ENCODE results near the gene MID1.

MID1 gene

DNA sequence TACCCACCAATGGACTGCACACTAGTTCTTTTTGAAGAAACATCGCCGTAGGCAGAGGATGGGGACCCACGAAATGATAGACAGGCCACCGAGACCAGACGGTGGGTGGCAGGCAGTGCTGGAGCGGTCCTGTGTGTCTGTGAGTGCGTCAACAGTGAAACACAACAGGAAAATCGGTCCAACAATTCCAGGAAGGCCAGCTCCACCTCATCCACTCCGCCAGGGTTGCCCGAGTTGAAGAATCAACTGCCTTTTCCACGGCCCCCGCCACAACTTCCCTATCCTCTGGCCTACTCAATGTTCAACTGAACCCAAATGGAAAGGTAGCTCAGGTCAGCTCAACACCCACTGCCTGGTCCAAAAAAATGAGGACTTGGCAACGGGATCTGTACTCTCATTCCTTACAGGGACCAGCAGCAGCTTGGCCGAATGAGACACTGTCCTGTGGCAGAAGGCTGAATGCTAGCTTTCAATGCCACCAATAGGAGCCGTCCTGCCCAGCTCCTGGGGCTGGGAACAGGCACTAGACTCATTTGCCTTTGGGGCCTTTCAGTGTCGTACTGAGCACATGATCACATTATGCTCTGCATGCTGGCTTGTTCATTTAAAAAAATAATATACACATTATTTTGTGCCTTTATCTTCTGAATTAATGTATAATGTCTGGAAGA, 43.5 kb downstream of the MID1 start:
- DNase-seq, result no peak

DNA sequence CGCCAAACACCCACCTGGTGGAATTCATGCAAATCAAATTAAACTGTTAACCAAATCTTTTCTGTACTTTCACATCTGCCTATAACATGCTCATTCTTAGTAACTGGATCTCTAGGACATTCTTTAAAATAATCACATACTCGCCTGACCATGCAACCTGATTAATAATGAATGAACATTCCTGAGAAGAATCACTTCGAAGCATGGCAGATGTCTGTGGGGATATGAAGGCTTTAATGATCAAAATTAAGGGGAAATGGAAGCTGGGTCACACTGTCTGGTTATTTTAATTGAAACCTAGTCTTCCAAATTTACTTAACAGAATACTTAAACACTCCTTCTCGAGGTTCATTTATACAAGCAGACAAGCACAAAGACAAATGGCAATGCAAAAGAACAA, 44.2 kb downstream of the MID1 start:
- DNase-seq, result no peak

DNA sequence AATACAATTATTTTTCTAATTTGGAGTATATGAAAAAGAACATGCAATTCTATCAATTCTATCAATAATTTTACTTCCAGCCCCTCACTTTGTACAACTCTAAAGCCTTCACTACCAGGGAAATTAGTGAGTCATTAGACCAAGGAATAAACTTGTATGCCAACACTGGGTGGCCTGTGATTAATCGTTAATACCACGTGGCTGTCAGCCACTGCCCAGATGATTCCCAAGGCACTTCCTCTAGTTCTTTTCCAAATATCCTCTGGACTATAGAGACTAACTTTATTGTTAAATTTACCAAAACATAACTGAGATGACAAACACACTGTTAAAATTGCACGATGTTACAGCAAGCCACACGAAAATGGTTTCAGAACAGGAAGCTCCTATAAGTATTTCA, 45.7 kb downstream of the MID1 start:
- DNase-seq, result no peak

DNA sequence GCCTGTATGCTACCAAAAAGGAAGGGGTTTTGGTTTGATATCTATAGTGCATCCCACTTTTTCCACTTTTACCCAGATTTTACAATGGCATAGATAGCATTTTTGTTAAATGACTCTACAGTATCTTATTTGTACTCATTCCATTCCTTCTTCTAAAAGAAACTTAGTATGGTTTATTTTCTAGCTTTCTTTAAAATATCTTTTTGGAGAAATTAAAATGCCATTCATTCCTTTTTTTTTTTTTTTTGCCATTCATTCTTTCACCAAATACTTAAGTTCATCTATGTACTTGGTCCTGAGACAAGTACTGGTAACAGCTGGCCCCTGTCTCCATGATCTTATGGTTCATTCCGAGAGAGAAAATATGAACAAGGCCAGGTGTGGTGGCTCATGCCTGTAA, 49.1 kb downstream of the MID1 start:
- DNase-seq, result no peak

DNA sequence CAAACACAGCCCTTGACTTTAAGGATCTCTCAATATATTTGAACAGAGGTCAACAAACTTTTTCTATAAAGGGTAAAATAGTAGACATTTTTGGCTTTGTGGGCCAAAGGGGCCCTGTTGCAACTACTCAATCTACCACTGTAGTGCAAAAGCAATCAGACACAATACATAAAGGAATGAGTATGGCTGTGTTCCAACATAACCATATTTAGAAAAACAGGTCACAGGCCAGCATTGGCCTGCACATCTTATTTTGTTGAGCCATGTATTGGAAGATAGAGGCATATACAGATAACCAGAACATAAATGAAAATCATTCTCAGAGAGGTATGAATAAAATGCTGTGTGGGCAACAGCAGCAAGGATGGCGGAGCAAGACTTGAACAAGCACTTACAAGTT, 49.8 kb downstream of the MID1 start:
- no peak for DNase-seq

DNA sequence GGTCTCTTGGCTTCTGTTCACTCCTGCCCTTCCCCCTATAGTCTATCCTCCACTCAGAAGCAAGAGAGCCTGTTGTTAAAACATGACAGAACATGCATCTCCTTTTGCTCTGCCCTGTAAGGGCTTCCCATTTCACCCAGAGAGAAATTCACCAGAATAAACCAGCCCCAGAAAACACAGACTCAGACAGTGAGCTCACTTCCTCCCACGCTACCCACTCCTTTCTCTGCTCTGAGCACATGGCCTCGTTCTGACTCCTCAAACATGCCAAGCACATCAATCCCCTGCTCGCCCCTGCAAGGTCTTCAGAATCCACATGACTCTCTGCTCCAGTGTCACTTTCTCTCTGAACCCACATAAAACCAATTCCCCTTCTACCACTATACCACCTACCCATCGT, 50.4 kb downstream of the MID1 start:
- DNase-seq, result no peak

DNA sequence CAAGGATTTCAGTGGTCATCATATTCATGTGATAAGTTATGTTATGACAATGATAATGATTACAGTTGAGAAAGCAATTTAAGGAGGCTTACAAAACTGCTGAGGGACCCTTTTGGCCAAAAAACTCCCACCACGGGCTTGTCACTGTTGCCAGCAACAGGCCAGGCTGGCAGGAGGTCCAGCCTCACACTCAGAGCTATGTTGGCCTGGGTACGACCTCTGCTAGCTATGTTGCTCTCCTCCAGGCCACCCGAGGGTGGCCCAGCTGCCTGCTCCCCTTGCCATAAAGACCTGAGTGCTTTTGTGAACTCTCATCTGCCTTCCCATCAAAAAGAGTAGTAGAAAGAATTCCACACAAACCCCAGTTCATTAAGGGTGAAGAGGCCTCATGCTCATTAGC, 52.0 kb downstream of the MID1 start:
- no peak for DNase-seq

DNA sequence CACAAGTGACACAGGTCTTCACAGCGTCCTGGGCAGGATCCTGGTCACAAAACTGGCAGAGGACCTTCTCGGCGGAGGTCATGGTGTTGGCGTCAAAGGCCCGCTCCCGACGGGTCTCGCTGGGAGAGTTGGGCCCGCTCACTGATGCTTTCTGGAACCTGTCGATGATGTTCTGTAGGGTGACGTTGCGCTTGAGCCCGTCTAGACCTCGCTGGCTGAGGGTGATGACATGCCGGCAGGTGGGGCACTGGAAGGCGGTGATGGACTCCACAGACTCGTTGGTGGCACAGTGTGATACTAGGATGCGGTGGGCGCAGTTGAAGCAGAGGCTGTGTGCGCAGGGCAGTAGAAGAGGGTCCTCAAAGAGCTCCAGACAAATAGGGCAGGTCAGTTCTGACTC, 53.2 kb downstream of the MID1 start:
- DNase-seq, result no peak

DNA sequence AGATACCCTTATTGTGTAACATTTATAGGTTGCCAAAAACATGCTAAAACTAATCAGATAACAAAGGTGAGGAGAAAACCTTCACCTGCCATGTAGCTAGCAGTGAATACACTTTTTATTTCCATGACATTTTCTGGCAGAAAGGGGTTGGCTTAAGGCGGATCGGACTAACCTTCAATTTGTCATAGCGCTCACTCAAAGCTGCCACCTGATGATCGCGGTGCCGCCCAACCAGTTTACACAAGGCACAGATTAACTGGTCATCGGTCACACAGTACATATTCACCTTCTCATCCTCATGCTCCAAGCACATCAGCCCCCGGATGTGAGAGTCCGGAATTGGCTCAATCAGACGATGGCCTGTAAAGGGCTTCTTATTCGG, 53.7 kb downstream of the MID1 start:
- no peak for DNase-seq

DNA sequence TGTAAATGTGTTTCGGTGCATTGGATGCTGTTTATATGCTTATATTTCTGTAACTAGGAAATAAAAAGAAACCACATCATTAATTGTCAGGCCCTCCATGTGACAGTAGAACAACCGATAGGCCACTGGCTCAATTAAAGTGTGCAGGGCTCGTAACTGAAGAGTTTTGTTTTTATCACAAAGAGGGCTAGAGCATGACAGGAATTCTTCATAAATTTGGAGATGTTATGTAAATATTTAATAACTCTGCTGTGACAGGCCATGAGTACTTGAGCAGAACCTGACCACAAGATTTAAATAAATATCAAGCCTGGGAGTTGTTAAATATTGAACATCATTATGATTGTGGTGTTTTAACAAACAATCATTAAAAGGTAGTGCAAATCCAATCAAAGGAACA, 55.9 kb downstream of the MID1 start:
- DNase-seq, result no peak

DNA sequence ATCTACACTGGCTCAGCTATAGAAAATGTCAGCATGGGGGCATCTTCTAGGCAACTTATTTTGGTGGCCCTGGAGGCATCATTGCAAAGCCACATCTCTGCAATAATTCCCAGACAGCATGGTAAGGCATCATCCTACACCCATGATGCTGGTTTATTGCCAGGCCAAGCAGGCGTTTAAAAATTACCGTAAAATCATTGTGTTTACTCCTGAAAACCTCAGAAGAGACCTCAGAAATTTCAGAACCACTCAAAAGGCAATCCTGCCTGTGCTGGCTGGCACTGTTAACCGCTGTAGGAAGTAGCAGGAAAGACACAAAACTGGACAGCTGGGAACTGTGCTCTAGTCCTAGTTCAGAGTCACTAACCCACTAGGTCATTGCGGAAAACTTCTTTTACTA, 63.2 kb downstream of the MID1 start:
- no peak for DNase-seq

DNA sequence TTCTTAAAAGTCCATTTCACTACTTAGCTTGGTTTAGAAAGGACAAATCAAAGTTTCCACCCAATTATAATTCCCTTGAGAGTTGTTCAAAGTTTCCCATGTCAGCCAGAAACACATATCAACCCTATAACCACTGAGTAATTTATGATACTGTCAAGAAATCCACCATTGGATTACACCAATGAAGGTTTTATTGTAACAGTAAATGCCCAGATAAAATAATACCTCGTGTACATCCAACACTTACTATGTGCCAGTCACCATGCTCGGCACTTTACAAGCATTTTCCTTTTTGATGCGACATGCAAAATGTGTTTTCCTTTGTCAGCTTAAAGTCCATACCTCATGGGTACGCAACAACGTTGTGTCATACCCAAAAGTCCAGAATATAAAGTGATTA, 64.0 kb downstream of the MID1 start:
- no peak for DNase-seq

DNA sequence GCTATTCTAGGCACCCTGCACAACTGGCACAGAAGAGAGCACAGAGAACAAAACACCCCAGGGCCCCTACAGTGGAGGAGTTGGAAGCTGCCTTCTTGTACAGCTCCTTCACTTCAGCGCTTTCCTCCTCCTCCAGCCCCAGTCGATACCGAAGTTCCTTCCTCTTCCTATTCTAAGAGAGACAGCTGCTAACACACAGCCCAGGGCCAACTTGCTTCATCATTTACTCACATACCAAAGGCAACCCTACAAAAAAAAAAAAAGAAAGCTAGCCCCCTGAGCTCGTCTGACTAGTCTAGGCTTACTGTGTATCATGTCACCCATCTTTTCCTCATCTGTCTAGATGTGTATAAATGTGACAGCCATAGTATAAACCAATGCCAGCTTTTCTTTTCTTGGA, 64.5 kb downstream of the MID1 start:
- DNase-seq, result no peak

DNA sequence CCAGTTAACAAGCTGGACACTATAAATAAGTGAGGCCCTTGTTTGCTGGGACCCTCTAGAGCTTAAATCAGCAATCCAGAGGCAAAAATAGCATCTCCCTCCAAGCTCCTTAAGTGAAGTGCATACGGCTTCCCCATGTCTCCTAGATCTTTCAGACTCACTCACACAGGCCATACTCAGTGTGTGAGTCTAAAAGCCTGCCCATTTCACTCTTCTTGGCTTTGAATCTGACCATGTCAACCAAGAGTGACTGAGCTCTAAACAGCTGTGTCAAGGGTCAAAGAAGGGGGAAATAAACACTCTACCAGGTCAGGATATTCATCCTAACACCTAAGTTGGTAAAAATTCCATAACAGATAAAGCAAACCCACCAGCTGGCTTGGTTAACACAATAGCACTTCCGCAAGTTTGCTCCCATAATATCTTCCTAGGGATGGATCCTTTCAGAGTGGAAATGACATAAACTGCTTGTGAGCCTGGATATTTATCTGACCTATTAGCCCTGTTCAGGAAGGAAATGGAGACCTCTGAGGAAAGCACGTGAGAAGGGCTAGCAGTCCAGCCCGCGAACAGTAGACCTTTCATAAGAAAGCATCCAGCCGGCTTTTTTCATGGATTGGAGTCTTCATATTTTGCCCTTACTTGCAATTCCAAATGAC, 65.6 kb downstream of the MID1 start:
- DNase-seq, result no peak

DNA sequence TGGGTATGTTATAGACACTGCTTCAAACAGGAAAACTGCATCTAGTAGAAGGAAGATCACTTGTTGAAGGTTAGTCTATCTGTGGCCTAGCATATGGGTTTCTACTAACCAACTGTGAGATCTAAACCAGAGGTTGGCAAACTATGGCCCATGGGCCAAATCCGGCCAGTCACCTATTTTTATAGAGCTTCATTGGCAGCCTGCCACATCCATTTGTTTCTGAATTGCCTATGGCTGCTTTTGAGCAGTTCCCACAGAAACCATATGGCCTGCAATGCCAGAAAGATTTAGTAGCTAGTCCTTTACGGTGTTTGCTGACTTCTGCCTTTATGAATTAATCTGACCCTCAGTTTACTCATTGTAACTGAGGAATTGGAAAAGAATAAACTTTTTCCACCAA, 71.1 kb downstream of the MID1 start:
- DNase-seq, result no peak

DNA sequence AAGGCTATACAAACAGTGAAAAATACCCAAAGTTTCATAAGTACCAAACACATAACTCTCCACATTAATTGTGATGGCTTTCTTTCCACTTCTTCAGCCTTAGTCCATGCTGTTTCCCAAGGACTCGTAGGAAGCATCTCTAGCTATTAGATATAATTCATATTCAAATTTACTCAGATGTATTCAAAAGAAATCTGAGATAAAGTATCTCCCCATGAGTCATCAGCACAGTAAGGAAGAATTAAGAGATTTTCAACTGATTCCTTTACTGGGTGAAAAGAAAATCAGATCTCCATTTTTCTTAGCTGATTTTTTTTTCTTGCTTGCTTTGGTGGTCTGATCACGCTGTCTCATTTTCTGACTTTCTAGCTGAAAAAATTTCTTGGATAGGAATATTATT, 71.7 kb downstream of the MID1 start:
- no peak for DNase-seq

DNA sequence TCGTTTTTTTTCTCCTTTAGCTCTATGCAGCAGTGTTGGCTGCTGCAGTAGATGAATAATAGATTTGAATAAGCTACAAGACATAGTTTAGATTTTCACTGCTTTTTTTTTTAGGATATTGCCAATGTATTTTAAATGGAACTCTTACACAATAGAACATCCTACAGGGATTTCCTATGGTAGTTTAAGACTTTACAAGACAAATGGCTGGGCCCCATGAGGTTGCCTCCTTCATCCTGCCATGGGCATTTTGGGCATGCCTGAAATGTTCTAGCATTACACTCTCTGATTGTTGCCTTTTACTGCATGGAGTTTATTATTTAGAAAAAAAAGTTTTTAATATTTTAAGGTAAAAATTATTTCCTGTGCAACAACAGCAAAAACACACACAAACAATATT, 74.5 kb downstream of the MID1 start:
- DNase-seq, result no peak

DNA sequence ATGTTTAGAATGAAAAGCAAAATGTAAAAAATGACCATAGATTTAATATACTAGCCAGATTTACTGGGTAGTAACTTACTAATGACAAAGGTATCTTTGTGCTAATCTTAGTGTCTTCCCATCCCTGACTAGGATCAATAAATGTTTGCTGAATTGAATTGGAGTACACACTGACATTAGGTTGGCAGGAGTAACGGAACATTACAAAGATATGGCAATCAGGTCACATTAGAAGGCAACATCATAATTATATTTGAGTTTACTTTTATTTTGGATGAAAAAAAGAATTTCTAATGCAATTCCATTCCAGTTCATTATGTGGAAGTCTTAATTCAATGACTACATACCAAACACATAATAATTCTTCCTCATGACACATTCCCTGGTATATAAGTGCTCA, 77.8 kb downstream of the MID1 start:
- no peak for DNase-seq

DNA sequence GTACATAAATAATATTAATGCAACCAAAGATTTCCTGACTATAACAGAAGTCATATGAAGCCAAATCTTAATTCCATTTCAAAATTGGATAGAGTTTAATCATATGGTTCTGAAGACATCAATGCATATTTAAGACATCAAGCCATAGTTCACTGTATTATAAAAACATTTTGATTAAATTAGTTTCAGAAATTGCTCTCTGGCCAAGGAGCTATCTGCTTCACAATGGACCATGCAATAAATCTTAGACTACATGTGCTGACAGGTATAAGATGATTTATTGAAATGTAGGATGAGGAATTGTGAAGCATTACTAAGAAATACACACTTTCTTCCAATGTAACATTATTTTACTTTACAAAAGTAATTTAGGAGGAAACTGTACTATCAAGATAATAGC, 81.6 kb downstream of the MID1 start:
- DNase-seq, result no peak

DNA sequence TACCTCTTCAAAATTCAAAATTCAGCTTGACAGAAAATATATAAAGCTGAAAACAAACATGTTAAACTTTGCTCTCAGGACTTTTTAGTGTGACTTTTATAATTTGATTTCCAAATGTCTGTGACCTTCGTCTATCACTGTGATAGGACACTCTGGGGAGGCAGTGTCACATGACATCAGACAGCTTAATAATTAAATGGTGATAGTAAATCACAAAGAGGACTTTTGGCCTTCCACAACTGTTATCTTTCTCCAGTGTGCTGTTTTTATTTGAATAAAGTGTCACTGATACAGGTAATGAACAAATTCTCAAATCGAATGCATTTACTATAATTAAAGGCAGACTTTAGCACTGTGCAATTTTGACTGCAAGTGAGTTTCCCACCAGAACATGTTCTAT, 83.1 kb downstream of the MID1 start:
- DNase-seq, result no peak

DNA sequence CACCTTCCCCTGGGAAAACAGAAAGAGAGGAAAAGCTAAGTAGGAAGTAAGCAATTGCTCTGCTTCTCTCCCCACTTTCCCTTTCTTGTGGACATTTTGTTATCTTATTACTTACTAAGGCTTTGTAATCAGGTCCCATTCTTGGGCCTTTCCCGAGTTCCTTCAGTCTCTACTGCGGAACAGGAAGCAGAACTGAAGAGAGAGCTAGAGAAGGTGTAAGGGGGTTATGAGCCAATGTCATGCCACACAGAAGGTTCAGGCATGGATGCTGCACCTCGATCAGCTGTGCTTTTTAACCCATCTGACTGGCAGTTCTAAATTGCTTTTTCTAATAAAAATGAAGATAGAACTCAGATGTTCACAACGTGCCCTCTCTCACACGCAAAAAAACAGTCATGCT, 83.6 kb downstream of the MID1 start:
- no peak for DNase-seq

DNA sequence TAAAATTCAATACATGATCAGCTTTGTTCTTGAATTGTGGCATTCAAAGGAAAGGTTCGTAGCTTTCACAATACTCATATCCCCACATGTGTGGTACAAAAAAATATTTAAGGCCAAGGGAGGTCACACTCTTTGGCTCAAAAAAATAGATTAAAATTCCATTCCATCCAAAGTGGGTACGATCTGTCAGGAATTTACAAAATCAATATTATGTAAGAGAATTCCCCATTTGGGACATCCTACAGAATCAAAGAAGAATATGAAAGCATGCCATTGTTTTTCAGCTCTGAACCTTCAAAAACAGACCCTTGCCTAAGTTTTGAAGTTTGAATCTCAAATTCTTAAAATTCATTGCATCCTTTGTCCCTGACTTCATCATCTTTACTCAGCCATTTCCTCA, 85.8 kb downstream of the MID1 start:
- no peak for DNase-seq

DNA sequence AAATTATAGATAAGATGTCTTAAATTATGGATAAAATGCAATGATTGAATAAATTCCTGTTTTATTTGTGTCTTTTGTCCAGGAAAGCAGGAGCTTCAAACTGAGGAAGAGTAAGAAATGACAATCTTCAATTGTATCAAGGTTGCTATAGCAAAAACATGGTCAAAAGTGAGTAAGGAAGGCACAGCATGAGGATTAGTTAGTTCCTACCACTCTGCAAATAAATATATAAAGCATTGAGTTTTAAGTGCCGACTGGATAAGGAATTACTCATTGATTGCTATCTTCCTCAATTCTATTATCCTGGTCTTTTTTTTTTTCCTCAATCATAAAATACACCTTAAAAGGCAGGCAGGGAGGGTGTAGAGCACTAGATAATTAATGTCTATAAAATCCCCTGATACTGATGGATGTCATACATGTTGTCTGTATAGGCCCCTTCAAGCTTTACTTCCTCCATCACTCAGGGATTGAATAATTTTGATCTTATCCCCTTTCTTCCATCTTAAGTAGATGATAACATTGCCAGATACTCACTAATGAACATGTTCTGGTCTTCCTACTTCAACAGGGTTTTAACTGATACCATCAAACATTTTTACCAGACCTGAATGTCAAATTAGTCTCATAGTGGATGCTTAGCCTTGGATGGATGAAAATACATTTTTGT, 86.6 kb downstream of the MID1 start:
- no peak for DNase-seq

DNA sequence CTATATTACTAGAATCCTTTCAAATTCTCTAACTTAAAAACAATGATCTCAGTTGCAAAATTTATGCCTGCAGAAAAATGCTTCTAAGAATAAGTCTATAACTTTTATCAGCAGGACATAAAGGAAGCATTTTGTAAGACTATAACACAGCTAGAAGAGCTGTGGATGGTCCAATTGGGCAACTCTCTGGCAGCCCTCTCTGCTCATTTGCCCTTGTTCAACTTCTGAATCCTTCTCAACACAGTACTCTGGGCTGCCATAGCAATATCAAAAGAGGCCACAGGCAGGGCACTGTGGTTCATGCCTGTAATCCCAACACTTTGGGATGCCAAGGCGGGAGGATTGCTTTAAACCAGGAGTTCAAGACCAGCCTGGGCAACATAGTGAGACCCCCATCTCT, 88.5 kb downstream of the MID1 start:
- DNase-seq, result no peak

DNA sequence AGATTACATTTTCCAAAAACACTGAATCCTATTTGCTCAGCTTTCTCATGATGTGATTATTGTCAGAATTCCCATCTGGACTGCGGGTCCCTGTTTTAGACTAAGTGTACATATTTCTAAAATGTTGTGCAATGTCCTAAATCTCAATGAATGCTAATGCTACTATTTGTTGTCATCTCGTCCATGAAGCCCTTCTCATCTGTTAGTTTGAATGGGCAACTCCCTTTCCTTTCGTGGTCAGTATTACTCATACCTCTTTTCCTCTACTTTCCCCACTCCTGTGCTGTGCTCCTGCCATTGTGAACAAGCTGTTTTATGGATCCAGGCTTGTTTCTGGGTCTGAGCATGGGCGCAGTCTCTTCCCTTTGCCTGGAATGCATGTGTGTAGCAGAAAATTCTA, 91.0 kb downstream of the MID1 start:
- no peak for DNase-seq
